ENCODE data around the gene LGALS12.
"Not testable (repeated sequence)": the region's sequence is repeated elsewhere in the genome, so short reads cannot be mapped to it uniquely, and the experiment has no call there.

DNA sequence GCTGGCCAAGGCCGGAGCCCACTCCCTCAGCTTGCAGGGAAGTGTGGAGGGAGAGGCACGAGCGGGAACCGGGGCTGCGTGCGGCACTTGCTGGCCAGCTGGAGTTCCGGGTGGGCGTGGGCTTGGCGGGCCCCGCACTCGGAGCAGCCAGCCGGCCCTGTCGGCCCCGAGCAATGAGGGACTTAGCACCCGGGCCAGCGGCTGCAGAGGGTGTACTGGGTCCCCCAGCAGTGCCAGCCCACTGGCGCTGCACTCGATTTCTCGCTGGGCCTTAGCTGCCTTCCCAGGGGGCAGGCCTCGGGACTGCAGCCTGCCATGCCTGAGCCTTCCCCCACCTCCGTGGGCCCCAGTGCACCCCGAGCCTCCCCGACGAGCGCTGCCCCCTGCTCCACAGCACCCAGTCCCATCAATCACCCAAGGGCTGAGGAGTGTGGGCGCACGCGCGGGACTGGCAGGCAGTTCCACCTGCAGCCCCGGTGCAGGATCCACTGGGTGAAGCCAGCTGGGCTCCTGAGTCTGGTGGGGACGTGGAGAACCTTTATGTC, 44.3 kb downstream of the LGALS12 start:
- TF ChIP-seq, protein P1, sequence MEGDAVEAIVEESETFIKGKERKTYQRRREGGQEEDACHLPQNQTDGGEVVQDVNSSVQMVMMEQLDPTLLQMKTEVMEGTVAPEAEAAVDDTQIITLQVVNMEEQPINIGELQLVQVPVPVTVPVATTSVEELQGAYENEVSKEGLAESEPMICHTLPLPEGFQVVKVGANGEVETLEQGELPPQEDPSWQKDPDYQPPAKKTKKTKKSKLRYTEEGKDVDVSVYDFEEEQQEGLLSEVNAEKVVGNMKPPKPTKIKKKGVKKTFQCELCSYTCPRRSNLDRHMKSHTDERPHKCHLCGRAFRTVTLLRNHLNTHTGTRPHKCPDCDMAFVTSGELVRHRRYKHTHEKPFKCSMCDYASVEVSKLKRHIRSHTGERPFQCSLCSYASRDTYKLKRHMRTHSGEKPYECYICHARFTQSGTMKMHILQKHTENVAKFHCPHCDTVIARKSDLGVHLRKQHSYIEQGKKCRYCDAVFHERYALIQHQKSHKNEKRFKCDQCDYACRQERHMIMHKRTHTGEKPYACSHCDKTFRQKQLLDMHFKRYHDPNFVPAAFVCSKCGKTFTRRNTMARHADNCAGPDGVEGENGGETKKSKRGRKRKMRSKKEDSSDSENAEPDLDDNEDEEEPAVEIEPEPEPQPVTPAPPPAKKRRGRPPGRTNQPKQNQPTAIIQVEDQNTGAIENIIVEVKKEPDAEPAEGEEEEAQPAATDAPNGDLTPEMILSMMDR (IDR thresholded peaks at IDR 0.05; ENCODE audit: low read depth, low read length): not testable (repeated sequence)
- TF ChIP-seq EZH2phosphoT487 (IDR thresholded peaks at IDR 0.05; ENCODE audit: low read depth): not testable (repeated sequence)

All from OCI-LY3 (cell line).